K562 (cell line): ENCODE data around the gene GSTM2. TPM values are rescaled to one million over a fixed set of nuclear protein-coding genes. Genes with fewer than 3 reads are reported as not detected.

Source experiments
- AFF4 ChIP-seq: sonication (generic); formaldehyde crosslinking; IDR thresholded peaks from 2 replicates; pipeline ENCODE4 v1.8.0; 2023; ENCODE audit warnings: mild to moderate bottlenecking, missing genetic modification reagents
- CBFA2T3 ChIP-seq: fragments of 450-650 bp; IDR thresholded peaks from 2 replicates; pipeline ENCODE4 v1.6.1; 2017
- CC2D1A ChIP-seq: fragments of 450-650 bp; IDR thresholded peaks from 2 replicates; pipeline ENCODE4 v1.6.1; 2017; ENCODE audit warnings: mild to moderate bottlenecking
- CREM ChIP-seq: IDR thresholded peaks from 2 replicates; pipeline ENCODE4 v1.6.1; 2014; ENCODE audit warnings: antibody characterized with exemption, low read depth
- GATAD2A ChIP-seq: fragments of 450-650 bp; IDR thresholded peaks from 2 replicates; pipeline ENCODE4 v1.6.1; 2017
- MEF2D ChIP-seq: conservative IDR thresholded peaks from 2 replicates; pipeline ENCODE4 v1.6.1; 2016; ENCODE audit warnings: low read depth, missing genetic modification characterization, missing compliant biosample characterization
- PREB ChIP-seq: sonication (generic); formaldehyde crosslinking; IDR thresholded peaks from 2 replicates; pipeline ENCODE4 v1.8.1; 2023; ENCODE audit warnings: mild to moderate bottlenecking, missing genetic modification reagents
- SIX5 ChIP-seq, 2 experiments: IDR thresholded peaks; 2 replicates each; pipeline ENCODE4 v1.6.1; 2011; ENCODE audit warnings: low read length in 2 of 2, borderline replicate concordance in 1 of 2, low read depth in 1 of 2, mild to moderate bottlenecking in 1 of 2, moderate library complexity in 1 of 2; ENCODE audit not compliant: insufficient read depth in 1 of 2
- SMAD1 ChIP-seq: fragments of 150-350 bp; IDR thresholded peaks from 2 replicates; pipeline ENCODE4 v1.6.1; 2014; ENCODE audit warnings: low read length, low read depth; ENCODE audit not compliant: partially characterized antibody
- TAL1 ChIP-seq: fragments of 450-650 bp; IDR thresholded peaks from 2 replicates; pipeline ENCODE4 v1.6.1; 2016; ENCODE audit warnings: mild to moderate bottlenecking
- TRIM28 ChIP-seq: fragments of 450-650 bp; IDR thresholded peaks from 2 replicates; pipeline ENCODE4 v1.6.1; 2017
- ZKSCAN8 ChIP-seq: fragments of 200-800 bp; sonication (Bioruptor generic); IDR thresholded peaks from 2 replicates; pipeline ENCODE4 v1.6.1; 2016; ENCODE audit warnings: missing genetic modification characterization, missing compliant biosample characterization
- ZNF3 ChIP-seq: fragments of 250-450 bp; sonication (Bioruptor Pico); IDR thresholded peaks from 2 replicates; pipeline ENCODE4 v1.5.0; 2021; ENCODE audit warnings: mild to moderate bottlenecking, moderate library complexity
- ZNF518B ChIP-seq: fragments of 250-450 bp; sonication (Bioruptor Pico); IDR thresholded peaks from 2 replicates; pipeline ENCODE4 v1.5.0; 2021; ENCODE audit warnings: mild to moderate bottlenecking, moderate library complexity
- polyA plus RNA-seq, 8 experiments: library from polyadenylated mRNA; depleted of rRNA in 4 of 8; stranded (reverse) in 5 of 8; unstranded in 3 of 8; fragments of >200 nt; fragmentation: Nextera tagmentation in 2 of 8; fragmentation: Illumina TruSeq in 1 of 8; extraction: Ambion mirVana in 2 of 8; extraction: Trizol in 1 of 8; gene quantifications; 2 replicates each; pipeline versions ENCODE4 v1.2.1 to v1.2.3, GENCODE V29; 2011 to 2014; ENCODE audit warnings: inconsistent platforms in 1 of 8, missing spikeins in 1 of 8
- total RNA-seq, 7 experiments: library from RNA; depleted of rRNA in 6 of 7; stranded (reverse); fragments of >200 nt in 6 of 7; fragmentation: Illumina TruSeq in 2 of 7; extraction: Trizol in 2 of 7; gene quantifications; 2 replicates each; pipeline versions ENCODE4 v1.2.1 to v1.2.3, GENCODE V29; 2011 to 2021; ENCODE audit warnings: low replicate concordance in 1 of 7
- TF ChIP-seq, protein P1 (sequence below): fragments of 250-450 bp; sonication (Bioruptor Pico); IDR thresholded peaks from 2 replicates; pipeline ENCODE4 v1.5.0; 2021
- TF ChIP-seq, protein P2 (sequence below): sonication (generic); formaldehyde crosslinking; IDR thresholded peaks from 2 replicates; pipeline ENCODE4 v1.8.0; 2022; ENCODE audit warnings: mild to moderate bottlenecking, missing genetic modification reagents, borderline replicate concordance

Gene GSTM2
- total and polyA plus RNA-seq, 9 of the 15 experiments (the other 6 are each of a cell fraction or from before 2014, with no cell fraction given): 1.6 to 15.1 (median 6.8) TPM

DNA sequence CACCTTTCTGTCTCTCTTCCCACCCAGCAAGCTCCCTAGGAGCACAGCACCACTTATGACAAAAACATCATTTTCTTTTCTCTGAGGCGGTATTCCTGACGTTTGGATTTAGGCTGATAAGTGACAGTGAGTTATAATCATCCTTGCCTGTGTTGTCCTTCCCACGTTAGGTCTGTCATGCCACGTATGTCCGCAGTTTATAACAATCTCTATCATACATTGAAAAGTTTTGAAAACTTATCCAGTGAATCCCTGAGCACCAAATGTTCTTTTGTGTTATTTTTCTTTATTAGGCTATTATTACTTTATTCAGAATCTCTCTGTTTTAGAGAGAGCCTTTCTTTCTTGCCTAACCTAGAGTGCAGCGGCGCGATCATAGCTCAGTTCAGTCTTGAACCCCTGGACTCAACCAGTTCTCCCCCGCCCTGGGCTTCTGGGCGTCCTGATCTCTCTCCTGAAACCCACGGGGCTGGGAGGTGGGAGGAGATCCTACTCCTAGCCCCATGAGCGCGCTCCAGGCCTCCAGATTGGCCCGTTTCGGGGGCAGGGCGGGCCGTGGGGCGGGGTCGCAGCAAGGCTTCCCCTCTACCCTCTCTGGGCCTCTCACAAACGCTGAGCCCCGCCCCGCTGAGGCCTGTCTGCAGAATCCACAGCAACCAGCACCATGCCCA, at the start of gene GSTM2 (continued):
- no peak for TF ChIP-seq ZNF518B
- no peak for TF ChIP-seq CBFA2T3
- TF ChIP-seq AFF4 (CRISPR knock-in tag): no peak
- no peak for TF ChIP-seq ZKSCAN8 (CRISPR knock-in tag)
- no peak for TF ChIP-seq PREB (CRISPR knock-in tag)
- TF ChIP-seq CREM: 0 out of 2 replicates have a peak, but pooled peaks have one; percentile 2
- TF ChIP-seq TAL1: no peak
- TF ChIP-seq ZNF3 (CRISPR knock-in tag): no peak
- TF ChIP-seq SIX5 (IDR thresholded peaks at IDR 0.05; ENCODE audit: borderline replicate concordance in 1 of 2, insufficient read depth in 1 of 2, low read depth in 1 of 2, low read length in 2 of 2): no peak
- TF ChIP-seq, protein P1, sequence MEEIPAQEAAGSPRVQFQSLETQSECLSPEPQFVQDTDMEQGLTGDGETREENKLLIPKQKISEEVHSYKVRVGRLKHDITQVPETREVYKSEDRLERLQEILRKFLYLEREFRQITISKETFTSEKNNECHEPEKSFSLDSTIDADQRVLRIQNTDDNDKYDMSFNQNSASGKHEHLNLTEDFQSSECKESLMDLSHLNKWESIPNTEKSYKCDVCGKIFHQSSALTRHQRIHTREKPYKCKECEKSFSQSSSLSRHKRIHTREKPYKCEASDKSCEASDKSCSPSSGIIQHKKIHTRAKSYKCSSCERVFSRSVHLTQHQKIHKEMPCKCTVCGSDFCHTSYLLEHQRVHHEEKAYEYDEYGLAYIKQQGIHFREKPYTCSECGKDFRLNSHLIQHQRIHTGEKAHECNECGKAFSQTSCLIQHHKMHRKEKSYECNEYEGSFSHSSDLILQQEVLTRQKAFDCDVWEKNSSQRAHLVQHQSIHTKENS (CRISPR knock-in tag): no peak
- TF ChIP-seq MEF2D: no peak
- TF ChIP-seq, protein P2, sequence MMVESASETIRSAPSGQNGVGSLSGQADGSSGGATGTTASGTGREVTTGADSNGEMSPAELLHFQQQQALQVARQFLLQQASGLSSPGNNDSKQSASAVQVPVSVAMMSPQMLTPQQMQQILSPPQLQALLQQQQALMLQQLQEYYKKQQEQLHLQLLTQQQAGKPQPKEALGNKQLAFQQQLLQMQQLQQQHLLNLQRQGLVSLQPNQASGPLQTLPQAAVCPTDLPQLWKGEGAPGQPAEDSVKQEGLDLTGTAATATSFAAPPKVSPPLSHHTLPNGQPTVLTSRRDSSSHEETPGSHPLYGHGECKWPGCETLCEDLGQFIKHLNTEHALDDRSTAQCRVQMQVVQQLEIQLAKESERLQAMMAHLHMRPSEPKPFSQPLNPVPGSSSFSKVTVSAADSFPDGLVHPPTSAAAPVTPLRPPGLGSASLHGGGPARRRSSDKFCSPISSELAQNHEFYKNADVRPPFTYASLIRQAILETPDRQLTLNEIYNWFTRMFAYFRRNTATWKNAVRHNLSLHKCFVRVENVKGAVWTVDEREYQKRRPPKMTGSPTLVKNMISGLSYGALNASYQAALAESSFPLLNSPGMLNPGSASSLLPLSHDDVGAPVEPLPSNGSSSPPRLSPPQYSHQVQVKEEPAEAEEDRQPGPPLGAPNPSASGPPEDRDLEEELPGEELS (CRISPR knock-in tag): no peak
- no peak for TF ChIP-seq CC2D1A
- no peak for TF ChIP-seq SMAD1
- TF ChIP-seq GATAD2A: no peak
- no peak for TF ChIP-seq TRIM28
